ENCODE measurements around the gene FDXR. TPM values are rescaled to one million over a fixed set of nuclear protein-coding genes. Genes with fewer than 3 reads are reported as not detected.

Gene FDXR
- total RNA-seq, 1 donor from 2014 or later, result 9.0 TPM

DNA sequence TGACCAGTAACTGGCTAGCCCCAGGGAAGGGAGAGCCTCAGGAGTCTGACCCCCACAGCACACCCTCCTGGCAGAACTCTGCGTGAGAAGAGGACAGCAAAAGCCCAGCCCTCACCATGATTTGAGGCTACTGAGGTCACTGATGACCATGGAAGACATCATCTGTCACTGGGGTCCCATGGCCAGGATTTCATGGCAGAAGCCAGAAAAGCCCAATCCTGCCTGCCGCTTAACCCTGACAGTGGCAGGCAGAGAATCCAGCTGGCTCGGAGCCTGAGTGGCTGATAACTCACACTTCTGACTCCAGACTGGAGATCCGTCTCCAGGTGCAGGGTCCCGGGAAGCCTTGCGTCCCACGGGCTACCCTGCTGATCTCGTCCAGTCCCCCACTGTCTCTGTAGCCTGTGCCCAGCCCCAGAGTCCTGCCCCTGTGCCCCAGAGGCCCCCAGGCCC, 30.6 kb downstream of the FDXR start:
- no peak overlapping the region for H3K27ac Mint-ChIP-seq (ENCODE audit: unreplicated experiment)
- TF ChIP-seq CTCF (IDR thresholded peaks at IDR 0.05), result no peak
- peaks cover 13% of the 10 kb centered on the region for H3K4me1 Mint-ChIP-seq (ENCODE audit: low read depth)
- no peaks in the 10 kb centered on the region for H3K9me3 Mint-ChIP-seq (ENCODE audit: low read depth)
- DNase-seq (ENCODE audit: low spot score), result no peak
- no peaks in the 10 kb centered on the region for H3K27me3 Mint-ChIP-seq (ENCODE audit: low read depth)
- no peak overlapping the region for H3K4me3 Mint-ChIP-seq (ENCODE audit: unreplicated experiment)
- H3K36me3 Mint-ChIP-seq (ENCODE audit: low read depth), result no peaks in the 10 kb centered on the region

DNA sequence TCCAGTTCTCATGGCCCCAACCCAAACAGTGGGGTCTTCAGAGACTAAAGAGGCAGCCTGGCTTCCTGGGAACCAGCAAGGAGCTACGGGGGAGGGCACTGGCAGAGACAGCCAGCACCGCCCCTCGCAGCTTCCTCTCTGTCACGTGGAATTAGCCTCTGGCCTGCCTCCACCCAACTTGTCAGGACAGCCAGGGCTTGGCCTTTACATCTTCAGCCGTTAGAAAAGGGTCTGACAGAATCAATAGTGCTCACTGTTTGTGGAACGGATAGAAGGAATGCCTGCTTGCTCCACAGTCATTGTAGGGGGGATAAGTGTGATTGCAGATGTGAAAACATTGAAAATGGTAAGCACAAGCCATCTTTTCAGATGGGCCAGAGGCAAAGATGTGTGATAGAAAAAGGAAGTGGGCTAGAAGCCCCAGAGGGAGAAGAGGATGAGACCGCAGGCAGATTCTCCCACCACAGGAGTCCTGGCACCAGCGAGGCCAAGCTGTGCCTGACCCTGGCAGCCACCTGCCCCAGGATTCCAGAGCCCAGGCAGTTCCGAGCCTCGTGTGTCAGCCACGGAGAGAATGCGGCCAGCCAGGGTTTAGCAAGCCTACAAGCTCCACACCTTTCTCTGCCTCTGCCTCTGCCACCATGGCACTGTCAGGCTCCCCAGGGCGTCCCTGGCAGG, 31.7 kb downstream of the FDXR start:
- peaks cover 13% of the 10 kb centered on the region for H3K4me1 Mint-ChIP-seq (ENCODE audit: low read depth)
- H3K36me3 Mint-ChIP-seq (ENCODE audit: low read depth), result peaks cover 8% of the 10 kb centered on the region
- DNase-seq (ENCODE audit: low spot score), result no peak
- no peaks in the 10 kb centered on the region for H3K27me3 Mint-ChIP-seq (ENCODE audit: low read depth)
- no peaks in the 10 kb centered on the region for H3K9me3 Mint-ChIP-seq (ENCODE audit: low read depth)
- no peak for TF ChIP-seq CTCF (IDR thresholded peaks at IDR 0.05)
- H3K27ac Mint-ChIP-seq (ENCODE audit: unreplicated experiment), result peak overlapping the region; percentile 68
- no peak overlapping the region for H3K4me3 Mint-ChIP-seq (ENCODE audit: unreplicated experiment)

GRCh38 chr17:74839990-74840852, 32.6 kb downstream of the FDXR start:
- no peaks in the 10 kb centered on the region for H3K27me3 Mint-ChIP-seq (ENCODE audit: low read depth)
- peaks cover 13% of the 10 kb centered on the region for H3K4me1 Mint-ChIP-seq (ENCODE audit: low read depth)
- H3K9me3 Mint-ChIP-seq (ENCODE audit: low read depth), result no peaks in the 10 kb centered on the region
- no peak overlapping the region for H3K4me3 Mint-ChIP-seq (ENCODE audit: unreplicated experiment)
- no peak for TF ChIP-seq CTCF (IDR thresholded peaks at IDR 0.05)
- DNase-seq (ENCODE audit: low spot score), result no peak
- no peak overlapping the region for H3K27ac Mint-ChIP-seq (ENCODE audit: unreplicated experiment)
- peaks cover 13% of the 10 kb centered on the region for H3K36me3 Mint-ChIP-seq (ENCODE audit: low read depth)

GRCh38 chr17:74838274-74838673, 34.5 kb downstream of the FDXR start:
- Mint-ChIP-seq H3K27me3 (ENCODE audit: low read depth) (no peaks in the 10 kb centered on the region), H3K27ac (ENCODE audit: unreplicated experiment) (no peak overlapping the region), H3K9me3 (ENCODE audit: low read depth) (no peaks in the 10 kb centered on the region), H3K4me3 (ENCODE audit: unreplicated experiment) (no peak overlapping the region), H3K36me3 (ENCODE audit: low read depth) (peaks cover 13% of the 10 kb centered on the region), H3K4me1 (ENCODE audit: low read depth) (peaks cover 20% of the 10 kb centered on the region)
- no peak for DNase-seq (ENCODE audit: low spot score)
- no peak for TF ChIP-seq CTCF (IDR thresholded peaks at IDR 0.05)

- DNase-seq (ENCODE audit: low spot score), result no peak
- no peak overlapping the region for H3K27ac Mint-ChIP-seq (ENCODE audit: unreplicated experiment)
- H3K9me3 Mint-ChIP-seq (ENCODE audit: low read depth), result no peaks in the 10 kb centered on the region
- H3K4me3 Mint-ChIP-seq (ENCODE audit: unreplicated experiment), result no peak overlapping the region
- no peaks in the 10 kb centered on the region for H3K27me3 Mint-ChIP-seq (ENCODE audit: low read depth)
- H3K36me3 Mint-ChIP-seq (ENCODE audit: low read depth), result peaks cover 13% of the 10 kb centered on the region
- peaks cover 19% of the 10 kb centered on the region for H3K4me1 Mint-ChIP-seq (ENCODE audit: low read depth)
- TF ChIP-seq CTCF (IDR thresholded peaks at IDR 0.05), result no peak
These were observed 35.9 kb downstream of the FDXR start for GRCh38 chr17:74836691-74837467.
